GM23338 (cell line): ENCODE data around the gene TGFB3.

Source experiments
- CTCF ChIP-seq, 2 experiments: fragments of 200-600 bp in 1 of 2; sonication (generic) in 1 of 2; conservative IDR thresholded peaks; 2 replicates each; pipeline versions ENCODE4 v1.5.1 to v1.6.1; 2016 to 2017; ENCODE audit warnings: antibody characterized with exemption in 2 of 2, low read depth in 2 of 2, mild to moderate bottlenecking in 2 of 2, moderate library complexity in 1 of 2
- EZH2 ChIP-seq: fragments of 200-600 bp; sonication (generic); IDR thresholded peaks from one replicate; pipeline ENCODE4 v1.8.0; 2017; ENCODE audit warnings: antibody characterized with exemption, mild to moderate bottlenecking, low read depth; ENCODE audit not compliant: unreplicated experiment
- JUNB ChIP-seq: IDR thresholded peaks from one replicate; pipeline ENCODE4 v1.6.1; 2016; ENCODE audit warnings: antibody characterized with exemption; ENCODE audit not compliant: unreplicated experiment
- POLR2AphosphoS5 ChIP-seq: IDR thresholded peaks from 2 replicates; pipeline ENCODE4 v1.6.1; 2016; ENCODE audit warnings: antibody characterized with exemption, low read depth
- TF ChIP-seq, protein P1 (sequence below): IDR thresholded peaks from one replicate; pipeline ENCODE4 v1.6.1; 2018; ENCODE audit warnings: antibody characterized with exemption; ENCODE audit not compliant: unreplicated experiment

- TF ChIP-seq EZH2: no peak
- no peak for TF ChIP-seq CTCF (conservative IDR thresholded peaks at IDR 0.05; ENCODE audit: low read depth in 2 of 2)
- no peak for TF ChIP-seq JUNB
- TF ChIP-seq, protein P1, sequence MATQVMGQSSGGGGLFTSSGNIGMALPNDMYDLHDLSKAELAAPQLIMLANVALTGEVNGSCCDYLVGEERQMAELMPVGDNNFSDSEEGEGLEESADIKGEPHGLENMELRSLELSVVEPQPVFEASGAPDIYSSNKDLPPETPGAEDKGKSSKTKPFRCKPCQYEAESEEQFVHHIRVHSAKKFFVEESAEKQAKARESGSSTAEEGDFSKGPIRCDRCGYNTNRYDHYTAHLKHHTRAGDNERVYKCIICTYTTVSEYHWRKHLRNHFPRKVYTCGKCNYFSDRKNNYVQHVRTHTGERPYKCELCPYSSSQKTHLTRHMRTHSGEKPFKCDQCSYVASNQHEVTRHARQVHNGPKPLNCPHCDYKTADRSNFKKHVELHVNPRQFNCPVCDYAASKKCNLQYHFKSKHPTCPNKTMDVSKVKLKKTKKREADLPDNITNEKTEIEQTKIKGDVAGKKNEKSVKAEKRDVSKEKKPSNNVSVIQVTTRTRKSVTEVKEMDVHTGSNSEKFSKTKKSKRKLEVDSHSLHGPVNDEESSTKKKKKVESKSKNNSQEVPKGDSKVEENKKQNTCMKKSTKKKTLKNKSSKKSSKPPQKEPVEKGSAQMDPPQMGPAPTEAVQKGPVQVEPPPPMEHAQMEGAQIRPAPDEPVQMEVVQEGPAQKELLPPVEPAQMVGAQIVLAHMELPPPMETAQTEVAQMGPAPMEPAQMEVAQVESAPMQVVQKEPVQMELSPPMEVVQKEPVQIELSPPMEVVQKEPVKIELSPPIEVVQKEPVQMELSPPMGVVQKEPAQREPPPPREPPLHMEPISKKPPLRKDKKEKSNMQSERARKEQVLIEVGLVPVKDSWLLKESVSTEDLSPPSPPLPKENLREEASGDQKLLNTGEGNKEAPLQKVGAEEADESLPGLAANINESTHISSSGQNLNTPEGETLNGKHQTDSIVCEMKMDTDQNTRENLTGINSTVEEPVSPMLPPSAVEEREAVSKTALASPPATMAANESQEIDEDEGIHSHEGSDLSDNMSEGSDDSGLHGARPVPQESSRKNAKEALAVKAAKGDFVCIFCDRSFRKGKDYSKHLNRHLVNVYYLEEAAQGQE: no peak
- no peak for TF ChIP-seq POLR2AphosphoS5
Measured at GRCh38 chr14:75978249-75978731, 3.5 kb downstream of the TGFB3 start.
